Right atrium auricular region (tissue), 2 donors: ENCODE data around the gene ZNF346. TPM values are rescaled to one million over a fixed set of nuclear protein-coding genes. Genes with fewer than 3 reads are reported as not detected.
A peak's percentile ranks its signal among the peaks of the same experiment; 100 is the strongest.

Experiments used
- DNase-seq: peaks from one replicate; pipeline ENCODE4 v3.0.0-alpha.2; 2019; ENCODE audit warnings: low spot score
- H3K27ac ChIP-seq, 2 donors: fragments of 200-600 bp; sonication (generic); 1 replicate in 1 of 2; 2 replicates in 1 of 2; pipeline ENCODE4 v1.5.1; 2016 to 2019
- H3K27me3 ChIP-seq, 2 donors: fragments of 200-600 bp; sonication (generic); one replicate each; pipeline versions ENCODE4 v1.5.1 to v1.6.0; 2017 to 2019
- H3K36me3 ChIP-seq: fragments of 200-600 bp; sonication (generic); one replicate; pipeline ENCODE4 v1.5.1; 2016
- H3K4me1 ChIP-seq, 2 donors: fragments of 200-600 bp; sonication (generic); one replicate each; pipeline versions ENCODE4 v1.5.1 to v1.6.0; 2017 to 2019
- H3K4me3 ChIP-seq, 2 donors: fragments of 200-600 bp; sonication (generic); 1 replicate in 1 of 2; 2 replicates in 1 of 2; pipeline ENCODE4 v1.5.1; 2017 to 2019; ENCODE audit warnings: mild to moderate bottlenecking in 1 of 2, moderate library complexity in 1 of 2
- H3K9me3 ChIP-seq, 2 donors: fragments of 200-600 bp; sonication (generic); one replicate each; pipeline ENCODE4 v1.5.1; 2019
- total RNA-seq, 2 donors: library from RNA; depleted of rRNA; stranded (reverse); fragments of >200 nt; gene quantifications; one replicate each; pipeline ENCODE4 v1.1.0, GENCODE V29; 2016
- TF ChIP-seq, protein P1 (sequence below), 2 donors: fragments of 200-600 bp; sonication (generic); IDR thresholded peaks; one replicate each; pipeline ENCODE4 v1.5.1; 2019; ENCODE audit warnings: antibody characterized with exemption in 2 of 2

Gene ZNF346
- total RNA-seq, 2 donors from 2014 or later: 8.5 TPM

DNA sequence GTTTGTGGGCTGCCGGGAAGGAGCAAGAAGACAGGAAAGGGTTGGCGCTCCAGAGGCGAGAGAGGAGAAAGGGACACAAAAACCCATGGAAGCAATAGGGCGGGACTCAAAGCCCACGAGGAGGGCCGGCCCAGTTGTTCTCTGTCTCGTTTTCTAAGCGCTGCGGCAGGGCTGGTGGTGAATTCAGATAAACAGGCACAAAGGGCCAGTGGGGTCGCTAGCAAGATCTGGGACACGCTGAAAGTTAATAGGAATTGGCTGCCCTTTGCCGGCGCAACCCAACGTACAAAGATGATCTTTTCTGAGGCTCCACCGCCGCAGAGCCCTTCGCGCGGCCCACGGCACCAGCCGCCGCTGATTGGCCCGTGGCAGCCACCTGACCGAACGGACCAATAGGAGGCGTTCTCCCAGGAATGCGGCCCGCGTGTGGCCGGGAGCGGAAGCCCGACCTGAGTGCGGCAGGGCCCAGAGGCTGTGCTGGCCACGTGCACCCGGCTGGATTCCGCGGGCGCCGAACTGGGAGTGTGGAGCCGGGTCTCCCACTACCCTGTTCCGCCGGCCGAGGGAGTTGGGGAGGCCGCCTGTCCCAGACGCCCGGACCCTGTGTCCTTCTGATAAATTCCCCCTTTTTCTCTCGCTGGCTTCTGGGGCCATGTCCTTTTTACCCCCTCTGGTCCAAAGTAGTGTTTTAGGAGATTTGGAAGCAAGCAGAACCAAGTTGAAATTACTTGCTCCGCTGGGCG lies 94.3 kb downstream of the ZNF346 start:
- Histone ChIP-seq H3K27me3 (no peaks in the 10 kb centered on the region), H3K4me1 (peaks cover 0 to 17% of the 10 kb centered on the region in 2 donors), H3K27ac (peak overlapping the region; percentile 46 to 58), H3K36me3 (no peaks in the 10 kb centered on the region), H3K4me3 (peak overlapping the region; percentile 3 to 44), H3K9me3 (no peaks in the 10 kb centered on the region)
- TF ChIP-seq, protein P1, sequence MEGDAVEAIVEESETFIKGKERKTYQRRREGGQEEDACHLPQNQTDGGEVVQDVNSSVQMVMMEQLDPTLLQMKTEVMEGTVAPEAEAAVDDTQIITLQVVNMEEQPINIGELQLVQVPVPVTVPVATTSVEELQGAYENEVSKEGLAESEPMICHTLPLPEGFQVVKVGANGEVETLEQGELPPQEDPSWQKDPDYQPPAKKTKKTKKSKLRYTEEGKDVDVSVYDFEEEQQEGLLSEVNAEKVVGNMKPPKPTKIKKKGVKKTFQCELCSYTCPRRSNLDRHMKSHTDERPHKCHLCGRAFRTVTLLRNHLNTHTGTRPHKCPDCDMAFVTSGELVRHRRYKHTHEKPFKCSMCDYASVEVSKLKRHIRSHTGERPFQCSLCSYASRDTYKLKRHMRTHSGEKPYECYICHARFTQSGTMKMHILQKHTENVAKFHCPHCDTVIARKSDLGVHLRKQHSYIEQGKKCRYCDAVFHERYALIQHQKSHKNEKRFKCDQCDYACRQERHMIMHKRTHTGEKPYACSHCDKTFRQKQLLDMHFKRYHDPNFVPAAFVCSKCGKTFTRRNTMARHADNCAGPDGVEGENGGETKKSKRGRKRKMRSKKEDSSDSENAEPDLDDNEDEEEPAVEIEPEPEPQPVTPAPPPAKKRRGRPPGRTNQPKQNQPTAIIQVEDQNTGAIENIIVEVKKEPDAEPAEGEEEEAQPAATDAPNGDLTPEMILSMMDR (IDR thresholded peaks at IDR 0.05): no peak
- peak; percentile 95 for DNase-seq

DNA sequence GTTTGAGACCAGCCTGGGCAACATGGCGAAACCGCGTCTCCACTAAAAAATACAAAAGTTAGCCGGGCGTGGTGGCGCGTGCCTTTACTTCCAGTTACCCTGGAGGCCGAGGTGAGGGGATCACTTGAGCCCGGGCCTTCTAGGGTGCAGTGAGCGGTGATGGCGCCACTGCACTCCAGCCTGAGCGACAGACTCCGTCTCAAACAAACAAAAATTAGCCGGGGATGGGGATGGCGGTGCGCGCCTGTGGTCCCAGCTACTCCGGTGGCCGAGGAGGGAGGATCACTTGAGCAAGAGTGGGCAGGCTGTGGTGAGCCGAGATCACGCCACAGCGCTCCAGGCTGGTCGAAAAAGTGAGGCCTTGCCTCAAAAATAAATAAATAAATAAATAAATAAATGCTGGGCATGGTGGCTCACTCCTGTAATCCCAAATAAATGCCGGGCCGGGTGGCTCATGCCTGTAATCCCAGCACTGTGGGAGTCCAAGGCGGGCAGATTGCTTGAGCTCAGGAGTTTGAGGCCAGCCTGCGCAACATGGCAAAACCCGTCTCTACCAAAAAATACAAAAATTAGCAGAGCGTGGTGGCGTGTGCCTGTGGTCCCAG lies 95.0 kb downstream of the ZNF346 start:
- H3K27me3 ChIP-seq: no peaks in the 10 kb centered on the region
- TF ChIP-seq, protein P1 (IDR thresholded peaks at IDR 0.05): no peak
- peaks cover 0 to 17% of the 10 kb centered on the region in 2 donors for H3K4me1 ChIP-seq
- H3K4me3 ChIP-seq: no peak overlapping the region
- H3K36me3 ChIP-seq: no peaks in the 10 kb centered on the region
- H3K9me3 ChIP-seq: no peaks in the 10 kb centered on the region
- DNase-seq: no peak
- no peak overlapping the region for H3K27ac ChIP-seq

DNA sequence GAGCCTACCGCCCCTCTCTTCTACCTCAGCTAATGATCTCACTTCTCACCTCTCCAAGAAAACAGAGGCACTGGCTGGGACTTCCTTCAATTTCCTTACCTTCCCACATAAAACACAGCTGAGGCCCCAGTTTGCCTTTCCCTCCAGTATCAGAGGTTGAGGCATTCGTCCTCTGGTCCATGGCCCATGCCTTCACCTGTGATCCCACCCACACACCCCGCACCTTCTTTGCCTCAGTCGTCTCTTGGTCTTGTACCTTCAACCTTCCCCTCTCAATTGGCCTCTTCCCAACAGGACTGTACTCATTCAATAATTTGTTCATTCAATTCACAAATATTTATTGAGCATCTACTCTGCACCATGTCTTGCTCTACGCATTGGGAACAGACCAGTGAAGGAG lies 100.1 kb downstream of the ZNF346 start:
- Histone ChIP-seq H3K9me3 (no peaks in the 10 kb centered on the region), H3K36me3 (no peaks in the 10 kb centered on the region), H3K4me3 (no peak overlapping the region), H3K27me3 (no peaks in the 10 kb centered on the region), H3K4me1 (no peaks in the 10 kb centered on the region), H3K27ac (no peak overlapping the region)
- no peak for DNase-seq
- TF ChIP-seq, protein P1 (IDR thresholded peaks at IDR 0.05): no peak

DNA sequence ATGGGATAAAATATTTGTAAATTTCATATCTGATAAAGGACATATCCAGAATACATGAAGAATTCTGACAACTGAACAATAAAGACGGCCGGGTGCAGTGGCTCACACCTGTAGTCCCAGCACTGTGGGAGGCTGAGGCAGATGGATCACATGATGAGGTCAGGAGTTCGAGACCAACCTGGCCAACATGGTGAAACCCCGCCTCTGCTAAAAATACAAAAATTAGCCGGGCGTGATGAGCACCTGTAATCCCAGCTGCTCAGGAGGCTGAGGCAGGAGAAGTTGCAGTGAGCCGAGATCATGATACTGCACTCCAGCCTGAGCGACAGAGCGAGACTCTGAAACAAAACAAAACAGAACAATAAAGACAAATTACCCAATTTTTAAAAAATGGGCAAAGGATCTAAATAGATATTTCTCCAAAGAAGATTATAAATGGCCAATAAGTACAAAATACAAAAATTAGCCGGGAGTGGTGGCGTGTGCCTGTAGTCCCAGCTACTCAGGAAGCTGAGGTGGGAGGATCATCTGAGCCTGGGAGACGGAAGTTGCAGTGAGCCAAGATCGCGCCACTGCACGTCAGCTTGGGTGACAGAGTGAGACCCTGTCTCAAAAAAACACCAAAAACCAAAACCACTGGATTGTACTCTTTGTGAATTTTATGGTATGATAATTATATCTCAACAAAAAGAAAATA lies 101.4 kb downstream of the ZNF346 start:
- no peak overlapping the region for H3K4me3 ChIP-seq
- no peaks in the 10 kb centered on the region for H3K27me3 ChIP-seq
- TF ChIP-seq, protein P1 (IDR thresholded peaks at IDR 0.05): no peak
- H3K4me1 ChIP-seq: no peaks in the 10 kb centered on the region
- no peak overlapping the region for H3K27ac ChIP-seq
- DNase-seq: no peak
- H3K9me3 ChIP-seq: no peaks in the 10 kb centered on the region
- H3K36me3 ChIP-seq: no peaks in the 10 kb centered on the region

DNA sequence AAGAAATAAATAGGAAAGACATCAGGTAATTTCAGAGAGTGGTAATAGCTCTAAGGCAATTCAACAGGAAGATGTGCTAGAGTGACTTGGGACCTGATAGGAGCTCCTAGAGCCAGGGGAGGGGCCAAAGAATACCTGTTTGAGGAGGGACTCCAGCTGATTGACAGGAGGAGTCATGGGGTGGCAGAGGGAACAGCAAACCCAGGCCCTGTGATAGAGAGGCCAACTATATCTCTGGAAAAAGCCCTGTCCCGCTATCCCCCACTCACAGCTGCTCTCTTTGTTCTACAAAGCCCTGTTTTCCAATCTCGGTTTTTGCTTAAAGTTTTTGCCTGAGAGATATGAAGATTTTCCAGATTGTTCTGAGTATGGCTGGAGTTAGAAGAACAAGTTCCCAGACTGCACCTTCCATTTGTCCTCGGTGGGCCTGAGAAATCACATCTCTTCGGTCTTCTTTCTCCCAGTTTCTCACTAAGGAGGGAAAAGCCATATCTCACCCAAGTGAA lies 102.0 kb downstream of the ZNF346 start:
- H3K9me3 ChIP-seq: no peaks in the 10 kb centered on the region
- TF ChIP-seq, protein P1 (IDR thresholded peaks at IDR 0.05): no peak

More for the DNA sequence above, 102.0 kb downstream of the ZNF346 start:
- no peak overlapping the region for H3K27ac ChIP-seq
- no peak overlapping the region for H3K4me3 ChIP-seq
- no peaks in the 10 kb centered on the region for H3K36me3 ChIP-seq
- no peak for DNase-seq
- no peaks in the 10 kb centered on the region for H3K4me1 ChIP-seq
- no peaks in the 10 kb centered on the region for H3K27me3 ChIP-seq
